Measurements from ENCODE around the gene MACROH2A1.

- no peak for TF ChIP-seq CTCF (IDR thresholded peaks at IDR 0.05; ENCODE audit: low read length)
- no peak for TF ChIP-seq EZH2 (IDR thresholded peaks at IDR 0.05; ENCODE audit: borderline replicate concordance, low read length)
Measured at GRCh38 chr5:135384898-135385297, 14.1 kb downstream of the MACROH2A1 start.
